BJ (cell line): Measurements from ENCODE around the gene JCHAIN. TPM values are rescaled to one million over a fixed set of nuclear protein-coding genes. Genes with fewer than 3 reads are reported as not detected.

Source experiments
- CTCF ChIA-PET: fragments of 350-600 bp; formaldehyde crosslinking; extraction: SDS; loops from one replicate; lab custom pipeline; 2021; ENCODE audit warnings: antibody characterized with exemption, inconsistent platforms; lab: Yijun Ruan, JAX
- POLR2A ChIA-PET: fragments of 300-600 bp; sonication (Branson Sonifier 250); formaldehyde crosslinking; extraction: SDS; loops from one replicate; lab custom pipeline; 2021; ENCODE audit warnings: antibody characterized with exemption; lab: Charles Lee
- DNase-seq: peaks from one replicate; pipeline ENCODE4 v3.0.0-alpha.2; 2011; ENCODE audit warnings: low read depth
- H3K27me3 ChIP-seq: 2 replicates; pipeline ENCODE4 v1.6.0; 2011; ENCODE audit warnings: low read length; ENCODE audit not compliant: control insufficient read depth, insufficient read depth
- H3K36me3 ChIP-seq: 2 replicates; pipeline ENCODE4 v1.5.1; 2011; ENCODE audit warnings: low read length; ENCODE audit not compliant: control insufficient read depth, insufficient read depth
- H3K4me3 ChIP-seq: 2 replicates; pipeline ENCODE4 v1.5.1; 2011; ENCODE audit warnings: low read depth, mild to moderate bottlenecking, control low read depth, low read length
- CTCF ChIP-seq: IDR thresholded peaks from 2 replicates; pipeline ENCODE4 v1.5.1; 2011; ENCODE audit warnings: low read depth, mild to moderate bottlenecking, control low read depth, inconsistent platforms, low read length, moderate library complexity; ENCODE audit not compliant: insufficient read depth
- polyA minus RNA-seq: library from RNA; depleted of rRNA, polyadenylated mRNA; stranded (reverse); fragments of >200 nt; gene quantifications from 2 replicates; pipeline ENCODE4 v1.2.3, GENCODE V29; 2011; rRNA and poly(A)+ RNA removed
- polyA plus RNA-seq: library from polyadenylated mRNA; depleted of rRNA; stranded (reverse); fragments of >200 nt; gene quantifications from 2 replicates; pipeline ENCODE4 v1.2.3, GENCODE V29; 2011; rRNA removed

JCHAIN gene
- 8.5 and 14.9 TPM in 2 replicates for polyA plus RNA-seq
- polyA minus RNA-seq = 0.67 and 2.2 TPM in 2 replicates

GRCh38 chr4:70666369-70666768 lies at the start of gene JCHAIN:
TSS of gene JCHAIN (minus strand) at chr4:70666508. CDS start at chr4:70666490, 18 bp downstream.
- no peaks in the 10 kb centered on the region for H3K36me3 ChIP-seq
- no peak within 1 kb of the TSS; the same call in 1 of the 2 replicates for H3K4me3 ChIP-seq
- CTCF ChIA-PET = interaction anchor here (1.7 to 2.2 kb wide), 2 partner anchors 14 to 23 kb away, joined by 5 to 11 read pairs; no protein-coding TSS in a partner anchor
- no peak for TF ChIP-seq CTCF
- POLR2A ChIA-PET = no interaction called here
- DNase-seq = no peak
- H3K27me3 ChIP-seq = no peaks in the 10 kb centered on the region

- no peak overlapping the region for H3K4me3 ChIP-seq
- no peak for TF ChIP-seq CTCF
- ChIA-PET POLR2A (no interaction called here), CTCF (no interaction called here)
- DNase-seq = no peak
- H3K27me3 ChIP-seq = no peaks in the 10 kb centered on the region
- no peaks in the 10 kb centered on the region for H3K36me3 ChIP-seq
Measured at GRCh38 chr4:70715097-70715496, 48.8 kb upstream of the JCHAIN start.

- H3K4me3 ChIP-seq = no peak overlapping the region
- no peaks in the 10 kb centered on the region for H3K27me3 ChIP-seq
- ChIA-PET CTCF (no interaction called here), POLR2A (no interaction called here)
- TF ChIP-seq CTCF = no peak
- H3K36me3 ChIP-seq = no peaks in the 10 kb centered on the region
- no peak for DNase-seq
Measured at GRCh38 chr4:70714079-70714887, 48.0 kb upstream of the JCHAIN start.

GRCh38 chr4:70713453-70714078 lies 47.3 kb upstream of the JCHAIN start:
- Histone ChIP-seq H3K36me3 (no peaks in the 10 kb centered on the region), H3K4me3 (no peak overlapping the region), H3K27me3 (no peaks in the 10 kb centered on the region)
- DNase-seq = no peak
- no peak for TF ChIP-seq CTCF
- ChIA-PET CTCF (interaction anchor here (1.1 kb wide), 1 partner anchor 8 kb away, joined by 4 read pairs; the partner anchor contains the start of gene RUFY3), POLR2A (no interaction called here)
